GM19035 (cell line): ENCODE results near the gene CTF1.
"Not testable (repeated sequence)": the region's sequence is repeated elsewhere in the genome, so short reads cannot be mapped to it uniquely, and the experiment has no call there.

ENCODE experiments used
- ATAC-seq: cut with Tn5 transposase; IDR thresholded peaks from one replicate; pipeline ENCODE4 v1.9.1; 2021; ENCODE audit not compliant: unreplicated experiment

The CTF1 gene

GRCh38 chr16:30896261-30896888 is at the start of gene CTF1:
Gene CTF1 (plus strand): TSS chr16:30896614. CDS start chr16:30896644, 30 bp downstream.
- ATAC-seq = no peak

DNA sequence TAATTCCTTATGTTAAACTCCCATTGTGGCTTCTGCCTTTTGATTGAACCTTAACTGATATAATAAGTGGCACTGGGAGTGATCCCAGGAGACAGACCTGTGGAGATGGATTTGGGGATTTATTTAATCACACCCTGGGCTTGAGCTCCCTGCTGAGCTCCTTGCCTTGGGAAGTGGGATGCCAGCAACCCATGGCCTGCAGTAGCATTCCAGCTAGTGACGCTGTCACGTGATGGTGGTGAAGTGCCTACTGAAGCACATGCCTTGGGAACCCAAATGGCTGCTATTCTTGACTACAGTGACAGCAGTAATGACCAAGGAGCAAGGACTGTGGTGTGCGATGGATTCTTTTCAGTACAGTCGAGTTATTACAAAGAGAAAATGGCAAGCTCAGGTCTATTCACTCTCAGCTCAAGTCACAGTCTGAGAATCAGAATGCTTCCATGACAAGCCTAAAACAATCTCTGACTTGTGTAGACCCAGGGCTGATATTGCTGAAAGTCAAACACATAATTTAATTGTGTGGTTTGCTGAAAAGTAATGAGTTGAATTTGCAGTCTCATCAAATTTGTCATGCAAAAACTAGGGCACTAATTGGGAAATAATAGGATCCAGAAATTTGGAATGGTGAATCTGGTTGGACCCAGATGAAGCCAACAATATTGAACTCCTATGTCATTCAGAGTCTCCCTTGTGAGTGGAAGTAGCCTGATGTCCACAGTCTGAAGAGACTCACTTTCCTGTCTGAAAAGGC is 49.6 kb upstream of the CTF1 start:
- ATAC-seq = no peak

DNA sequence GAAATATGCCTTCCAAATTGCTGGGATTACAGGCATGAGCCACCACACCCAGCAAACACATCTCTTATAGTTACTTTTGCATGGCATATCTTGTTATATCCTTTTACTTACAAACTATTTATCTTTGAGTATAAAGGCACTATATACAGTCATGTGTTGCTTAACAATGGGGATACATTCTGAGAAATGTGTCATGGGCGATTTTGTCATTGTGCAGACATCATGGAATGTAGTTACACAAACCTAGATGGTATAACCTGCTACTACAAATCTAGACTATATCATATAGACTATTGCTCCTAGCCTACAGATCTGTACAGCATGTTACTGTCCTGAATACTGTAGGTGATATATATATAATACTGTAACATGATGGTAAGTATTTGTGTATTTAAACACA is 46.2 kb upstream of the CTF1 start:
- no peak for ATAC-seq

- no peak for ATAC-seq
These were observed 42.7 kb upstream of the CTF1 start for GRCh38 chr16:30853758-30854157.

- no peak for ATAC-seq
These were observed 38.3 kb upstream of the CTF1 start for GRCh38 chr16:30858111-30858495.

DNA sequence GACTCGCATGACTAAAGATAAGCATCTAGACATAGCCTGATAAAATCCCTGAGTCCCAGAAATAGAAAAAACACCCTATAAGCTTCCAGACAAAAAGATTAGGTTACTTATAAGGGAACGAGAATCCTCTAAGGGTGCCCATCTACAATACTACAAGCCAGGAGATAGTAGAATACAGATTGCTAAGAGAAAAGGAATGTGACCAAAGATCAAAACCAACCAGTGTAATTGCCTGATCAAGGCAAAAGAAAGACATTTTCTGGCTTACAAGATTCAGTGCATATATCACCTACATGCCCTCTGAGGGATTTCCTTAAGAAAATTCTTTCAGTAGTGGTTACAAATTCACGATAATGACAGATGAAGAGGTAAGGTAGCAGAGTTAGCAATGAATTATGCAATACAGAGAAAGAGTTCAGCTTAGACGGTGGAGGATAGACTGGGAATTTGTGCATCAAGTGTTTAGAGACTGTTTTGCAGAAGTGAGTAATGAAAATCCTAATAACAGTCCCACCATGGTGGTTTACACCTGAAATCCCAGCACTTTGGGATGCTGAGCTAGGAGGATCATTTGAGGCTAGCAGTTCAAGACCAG is 37.5 kb upstream of the CTF1 start:
- no peak for ATAC-seq

- ATAC-seq = not testable (repeated sequence)
These were observed 35.7 kb upstream of the CTF1 start for GRCh38 chr16:30860729-30861128.

- not testable (repeated sequence) for ATAC-seq
These were observed 33.2 kb upstream of the CTF1 start for GRCh38 chr16:30863178-30863577.

DNA sequence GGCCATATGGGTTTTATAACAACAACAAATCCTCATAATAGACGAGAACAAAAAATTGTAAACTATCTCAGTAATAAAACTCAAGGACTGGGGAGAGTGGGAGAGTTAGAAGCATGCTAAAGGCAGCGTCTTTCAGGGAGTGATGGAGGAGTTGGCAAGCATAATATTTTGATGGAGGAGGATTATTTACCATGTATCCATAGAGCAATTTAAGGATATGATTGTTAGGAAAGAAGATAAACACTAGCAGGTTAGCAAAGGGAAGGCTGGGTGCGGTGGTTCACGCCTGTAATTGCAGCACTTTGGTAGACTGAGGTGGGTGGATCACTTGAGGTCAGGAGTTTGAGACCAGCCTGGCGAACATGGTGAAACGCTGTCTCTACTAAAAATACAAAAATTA is 30.4 kb upstream of the CTF1 start:
- ATAC-seq = no peak

DNA sequence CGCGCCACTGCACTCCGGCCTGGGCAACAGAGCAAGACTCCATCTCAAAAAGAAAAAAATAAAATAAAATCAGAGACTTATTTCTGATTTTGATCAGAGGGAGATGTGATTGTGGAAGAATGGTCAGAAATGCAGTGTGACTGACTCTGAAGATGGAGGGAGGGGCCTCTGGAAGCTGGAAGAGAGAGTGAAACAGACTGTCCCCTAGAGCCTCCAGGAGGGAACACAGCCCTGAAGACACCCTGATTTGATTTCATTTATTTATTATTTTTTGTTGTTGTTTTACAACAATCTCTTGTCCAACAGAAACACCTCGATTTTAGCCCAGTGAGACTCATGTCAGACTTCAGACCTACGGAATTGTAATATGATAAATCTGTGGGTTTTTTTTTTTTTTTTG is 28.7 kb upstream of the CTF1 start:
- ATAC-seq = no peak

- ATAC-seq = no peak
These were observed 25.5 kb upstream of the CTF1 start for GRCh38 chr16:30870904-30871303.

- no peak for ATAC-seq
These were observed 22.1 kb upstream of the CTF1 start for GRCh38 chr16:30874244-30874820.

GRCh38 chr16:30874821-30875717 is 21.3 kb upstream of the CTF1 start:
- ATAC-seq = peak; percentile 86

GRCh38 chr16:30875871-30876801 is 20.3 kb upstream of the CTF1 start:
- no peak for ATAC-seq

- no peak for ATAC-seq
These were observed 19.5 kb upstream of the CTF1 start for GRCh38 chr16:30876867-30877266.

GRCh38 chr16:30882429-30883310 is 13.7 kb upstream of the CTF1 start:
- ATAC-seq = no peak

DNA sequence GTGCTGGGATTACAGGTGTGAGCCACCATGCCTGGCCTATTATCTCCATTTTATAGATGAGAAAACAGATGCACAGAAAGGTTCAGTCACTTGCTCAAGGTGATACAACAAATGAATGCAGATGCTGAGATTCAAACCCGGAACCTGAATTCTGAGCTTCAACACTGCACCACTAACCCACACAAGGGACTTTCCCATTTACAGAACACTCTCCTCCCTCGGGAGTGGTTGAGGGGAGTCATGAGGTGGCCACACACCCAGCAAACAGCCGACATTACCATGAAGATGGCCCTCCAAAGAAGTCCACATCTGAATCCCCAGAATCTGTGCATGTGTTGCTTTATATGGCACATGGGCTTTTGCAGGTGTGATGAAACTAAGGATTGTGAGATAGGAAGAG is 11.7 kb upstream of the CTF1 start:
- ATAC-seq = no peak

DNA sequence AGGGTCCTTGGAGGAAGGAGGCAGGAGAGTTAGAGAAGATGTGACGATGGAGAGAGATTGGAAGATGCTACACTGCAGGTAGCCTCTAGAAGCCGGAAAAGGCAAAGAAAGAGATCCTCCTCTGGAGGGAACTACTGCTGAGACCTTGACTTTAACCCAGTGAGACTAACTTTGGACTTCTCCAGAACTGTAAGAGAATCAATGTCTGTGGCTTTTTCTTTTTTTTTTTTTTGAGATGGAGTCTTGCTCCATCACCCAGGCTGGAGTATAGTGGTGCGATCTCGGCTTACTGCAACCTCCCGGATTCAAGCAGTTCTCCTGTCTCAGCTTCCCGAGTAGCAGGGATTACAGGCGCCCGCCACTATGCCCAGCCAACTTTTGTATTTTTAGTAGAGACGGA is 11.2 kb upstream of the CTF1 start:
- ATAC-seq = no peak

DNA sequence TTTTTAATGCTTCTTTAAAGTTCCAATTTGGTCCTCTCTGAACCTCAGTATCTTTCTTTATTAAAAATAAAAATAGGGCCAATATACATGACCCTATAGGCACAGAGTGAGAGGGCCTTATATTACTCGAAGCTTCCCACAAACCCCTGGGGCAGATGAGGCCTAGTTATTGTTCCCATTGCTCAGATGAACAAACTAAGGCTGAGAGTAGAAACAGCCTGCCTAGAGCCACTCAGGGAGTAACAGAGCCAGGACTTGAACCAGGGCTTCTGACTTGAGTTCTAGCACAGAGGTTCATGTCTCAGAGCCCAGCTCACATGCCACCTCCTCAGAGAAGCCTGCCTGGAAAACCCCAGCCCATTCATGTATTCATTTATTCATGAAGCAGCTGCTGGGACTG is 10.3 kb upstream of the CTF1 start:
- no peak for ATAC-seq
